ES-I3 (cell line): Measurements from ENCODE around the gene RFT1.
"Not testable (repeated sequence)": the region's sequence is repeated elsewhere in the genome, so short reads cannot be mapped to it uniquely, and the experiment has no call there.

Experiments used
- H3K36me3 ChIP-seq: 2 replicates; pipeline ENCODE4 v1.6.1; 2013; ENCODE audit warnings: mild to moderate bottlenecking, low read length, control low read depth, moderate library complexity; ENCODE audit not compliant: insufficient read depth
- H3K4me1 ChIP-seq: 2 replicates; pipeline ENCODE4 v1.6.1; 2013; ENCODE audit warnings: mild to moderate bottlenecking, control low read depth, low read length; ENCODE audit not compliant: insufficient read depth
- H3K9ac ChIP-seq: 2 replicates; pipeline ENCODE4 v1.6.1; 2013; ENCODE audit warnings: low read depth, mild to moderate bottlenecking, low read length, moderate library complexity
- H3K9me3 ChIP-seq: 2 replicates; pipeline ENCODE4 v1.6.1; 2013; ENCODE audit warnings: mild to moderate bottlenecking, low read length, moderate library complexity; ENCODE audit not compliant: control insufficient read depth, insufficient read depth

The RFT1 gene

GRCh38 chr3:53157974-53158580 is 27.8 kb upstream of the RFT1 start:
- Histone ChIP-seq H3K9ac (no peak overlapping the region), H3K9me3 (no peaks in the 10 kb centered on the region)

GRCh38 chr3:53156368-53156834 is 26.2 kb upstream of the RFT1 start:
- H3K4me1 ChIP-seq, result peaks cover 23% of the 10 kb centered on the region

More at GRCh38 chr3:53157974-53158580, 27.8 kb upstream of the RFT1 start:
- Histone ChIP-seq H3K36me3 (no peaks in the 10 kb centered on the region), H3K4me1 (peaks cover 30% of the 10 kb centered on the region)

GRCh38 chr3:53155760-53156159 is 25.5 kb upstream of the RFT1 start:
- no peak overlapping the region for H3K9ac ChIP-seq
- H3K9me3 ChIP-seq, result no peaks in the 10 kb centered on the region
- H3K4me1 ChIP-seq, result peaks cover 23% of the 10 kb centered on the region
- H3K36me3 ChIP-seq, result no peaks in the 10 kb centered on the region

More at GRCh38 chr3:53156368-53156834, 26.2 kb upstream of the RFT1 start:
- no peaks in the 10 kb centered on the region for H3K9me3 ChIP-seq
- peak overlapping the region; percentile 30; the same call in 1 of the 2 replicates for H3K9ac ChIP-seq
- H3K36me3 ChIP-seq, result no peaks in the 10 kb centered on the region

GRCh38 chr3:53154881-53155285 is 24.6 kb upstream of the RFT1 start:
- no peaks in the 10 kb centered on the region for H3K36me3 ChIP-seq
- no peak overlapping the region for H3K9ac ChIP-seq
- H3K9me3 ChIP-seq, result no peaks in the 10 kb centered on the region
- peaks cover 17% of the 10 kb centered on the region for H3K4me1 ChIP-seq

GRCh38 chr3:53153980-53154379 is 23.7 kb upstream of the RFT1 start:
- no peak overlapping the region for H3K9ac ChIP-seq
- H3K9me3 ChIP-seq, result no peaks in the 10 kb centered on the region
- H3K4me1 ChIP-seq, result peaks cover 8% of the 10 kb centered on the region
- no peaks in the 10 kb centered on the region for H3K36me3 ChIP-seq

- H3K4me1 ChIP-seq, result peaks cover 8% of the 10 kb centered on the region
- H3K9me3 ChIP-seq, result no peaks in the 10 kb centered on the region
- H3K9ac ChIP-seq, result no peak overlapping the region
- no peaks in the 10 kb centered on the region for H3K36me3 ChIP-seq
Measured at GRCh38 chr3:53153264-53153823, 23.1 kb upstream of the RFT1 start.

- Histone ChIP-seq H3K9ac (no peak overlapping the region), H3K4me1 (peaks cover 5% of the 10 kb centered on the region), H3K9me3 (no peaks in the 10 kb centered on the region), H3K36me3 (no peaks in the 10 kb centered on the region)
Measured at GRCh38 chr3:53151870-53152660, 21.8 kb upstream of the RFT1 start.

- Histone ChIP-seq H3K9ac (no peak overlapping the region), H3K36me3 (no peaks in the 10 kb centered on the region), H3K9me3 (no peaks in the 10 kb centered on the region), H3K4me1 (no peaks in the 10 kb centered on the region)
Measured at GRCh38 chr3:53151465-53151864, 21.2 kb upstream of the RFT1 start.

- H3K4me1 ChIP-seq, H3K9ac ChIP-seq, H3K9me3 ChIP-seq, H3K36me3 ChIP-seq: not testable (repeated sequence)
Measured at GRCh38 chr3:53151086-53151438, 20.8 kb upstream of the RFT1 start.

GRCh38 chr3:53150247-53151085 is 20.2 kb upstream of the RFT1 start:
- Histone ChIP-seq H3K9me3 (no peaks in the 10 kb centered on the region), H3K4me1 (no peaks in the 10 kb centered on the region), H3K36me3 (no peaks in the 10 kb centered on the region), H3K9ac (no peak overlapping the region)

- no peaks in the 10 kb centered on the region for H3K9me3 ChIP-seq
- H3K4me1 ChIP-seq, result no peaks in the 10 kb centered on the region
- no peak overlapping the region for H3K9ac ChIP-seq
- no peaks in the 10 kb centered on the region for H3K36me3 ChIP-seq
Measured at GRCh38 chr3:53149699-53150098, 19.5 kb upstream of the RFT1 start.

GRCh38 chr3:53149006-53149690 is 18.9 kb upstream of the RFT1 start:
- Histone ChIP-seq H3K36me3 (no peaks in the 10 kb centered on the region), H3K9me3 (no peaks in the 10 kb centered on the region), H3K4me1 (no peaks in the 10 kb centered on the region), H3K9ac (no peak overlapping the region)

- no peaks in the 10 kb centered on the region for H3K9me3 ChIP-seq
- no peak overlapping the region for H3K9ac ChIP-seq
- no peaks in the 10 kb centered on the region for H3K4me1 ChIP-seq
- no peaks in the 10 kb centered on the region for H3K36me3 ChIP-seq
Measured at GRCh38 chr3:53147903-53148400, 17.7 kb upstream of the RFT1 start.
